Kidney (tissue), 22 donors: ENCODE measurements around the gene TMEM182. TPM values are rescaled to one million over a fixed set of nuclear protein-coding genes. Genes with fewer than 3 reads are reported as not detected.
A peak's percentile ranks its signal among the peaks of the same experiment; 100 is the strongest.

ENCODE experiments used
- DNase-seq, 5 donors: peaks; one replicate each; pipeline ENCODE4 v3.0.0-alpha.2; 2013 to 2020
- FAIRE-seq: peaks from 2 replicates; lab custom pipeline; 2012; peaks lifted over from hg19 to GRCh38; lab: Jason Lieb, UNC
- H3K27ac ChIP-seq, 2 donors: one replicate each; pipeline ENCODE4 v1.7.0; 2013; ENCODE audit warnings: low read depth in 2 of 2, low read length in 2 of 2, inconsistent platforms in 1 of 2
- H3K27me3 ChIP-seq: one replicate; pipeline ENCODE4 v1.7.1; 2013; ENCODE audit warnings: low read length, inconsistent platforms; ENCODE audit not compliant: control insufficient read depth, insufficient read depth
- H3K36me3 ChIP-seq, 3 donors: one replicate each; pipeline versions ENCODE4 v1.7.0 to v1.7.1; 2013; ENCODE audit warnings: low read length in 3 of 3, control low read depth in 1 of 3, inconsistent platforms in 1 of 3; ENCODE audit not compliant: insufficient read depth in 3 of 3, control insufficient read depth in 2 of 3
- H3K4me1 ChIP-seq, 3 donors: one replicate each; pipeline versions ENCODE4 v1.7.0 to v1.7.1; 2013; ENCODE audit warnings: low read length in 3 of 3, inconsistent platforms in 1 of 3, low read depth in 1 of 3; ENCODE audit not compliant: control insufficient read depth in 2 of 3, insufficient read depth in 2 of 3
- H3K4me3 ChIP-seq, 3 donors: one replicate each; pipeline versions ENCODE4 v1.7.0 to v1.8.1; 2013; ENCODE audit warnings: low read length in 3 of 3, control low read depth in 1 of 3, inconsistent platforms in 1 of 3
- H3K9ac ChIP-seq, 3 donors: one replicate each; pipeline versions ENCODE4 v1.7.0 to v1.7.1; 2013; ENCODE audit warnings: low read length in 3 of 3, control low read depth in 1 of 3, inconsistent platforms in 1 of 3
- H3K9me3 ChIP-seq, 3 donors: one replicate each; pipeline versions ENCODE4 v1.7.0 to v1.7.1; 2013; ENCODE audit warnings: low read length in 3 of 3, control low read depth in 1 of 3, inconsistent platforms in 1 of 3; ENCODE audit not compliant: control insufficient read depth in 2 of 3, insufficient read depth in 1 of 3
- CTCF ChIP-seq: IDR thresholded peaks from 3 replicates; pipeline ENCODE4 v1.5.1; 2012; ENCODE audit warnings: mild to moderate bottlenecking, moderate library complexity, borderline replicate concordance; ENCODE audit not compliant: insufficient read depth; ENCODE audit errors: extremely low read depth
- intact Hi-C: fragments of 100-400 bp; cut with DNase I; formaldehyde crosslinking; loops from one replicate; pipeline ENCODE4 v1.11.1; 2022
- long read RNA-seq, 10 donors: library from polyadenylated mRNA in 1 of 10; unstranded in 1 of 10; transcript quantifications; one replicate each; pipeline ENCODE4 v2.0.0 and lab custom pipeline, GENCODE V29; 2021 to 2026
- polyA plus RNA-seq: library from polyadenylated mRNA; stranded (reverse); fragments of 350-450 nt; fragmentation: Illumina TruSeq; extraction: RNeasy Lipid Tissue Mini Kit (QIAGEN cat#74804); gene quantifications from one replicate; pipeline ENCODE4 v1.2.3, GENCODE V29; 2014; ENCODE audit warnings: low read depth, low replicate concordance; ENCODE audit not compliant: insufficient read depth
- total RNA-seq: library from RNA; stranded (reverse); fragmentation: NEBNext Ultra II Directional; extraction: Animal tissue kit (Norgen Biotek cat#: 25700); gene quantifications from one replicate; pipeline ENCODE4 v1.2.1, GENCODE V29; 2021
- donor health status: control.
- donor health status: control.
- donor health status: control.
- donor health status: control.
- donor health status: control.
- donor health status: DM: yes; HTN: yes; CAD: no.
- donor health status: Normal renal cell carcinoma (clear cell type).

TMEM182 gene
- total RNA-seq (6.5 TPM), polyA plus RNA-seq (4.2 TPM)
- long read RNA-seq, donor 1, partial matches to known transcripts = 0 of 1 reads
- long read RNA-seq, donor 1, other reads (novel, unspliced or antisense) = 0 of 1 reads
- long read RNA-seq, donor 2, partial matches to known transcripts = 0 of 4 reads
- long read RNA-seq, donor 2, other reads (novel, unspliced or antisense) = 0 of 4 reads
- long read RNA-seq, donor 3, partial matches to known transcripts = 0 of 5 reads
- long read RNA-seq, donor 3, other reads (novel, unspliced or antisense) = 0 of 5 reads
- long read RNA-seq, donor 4, partial matches to known transcripts = 0 of 3 reads
- long read RNA-seq, donor 4, other reads (novel, unspliced or antisense) = 0 of 3 reads
- long read RNA-seq, donor 5 = 0 reads
- long read RNA-seq, donor 6, partial matches to known transcripts = 0 of 10 reads
- long read RNA-seq, donor 6, other reads (novel, unspliced or antisense) = 0 of 10 reads
- long read RNA-seq, donor 7, transcript TMEM182-202 (5 exons, 3,112 nt) = major isoform, 7 of 10 reads
- long read RNA-seq, donor 7, partial matches to known transcripts = 0 of 10 reads
- long read RNA-seq, donor 7, other reads (novel, unspliced or antisense) = 1 of 10 reads
- long read RNA-seq, donor 8, partial matches to known transcripts = 0 of 2 reads
- long read RNA-seq, donor 8, other reads (novel, unspliced or antisense) = 0 of 2 reads
- long read RNA-seq, donor 9 = 0 reads
- long read RNA-seq, donor 10, partial matches to known transcripts = 0 of 1 reads
- long read RNA-seq, donor 10, other reads (novel, unspliced or antisense) = 0 of 1 reads

- no peak within 1 kb of the TSS for H3K9ac ChIP-seq
- no peak for TF ChIP-seq CTCF
- no peaks in the 10 kb centered on the region for H3K36me3 ChIP-seq
- no peak within 1 kb of the TSS for H3K27ac ChIP-seq
- no peaks in the 10 kb centered on the region for H3K4me1 ChIP-seq
- intact Hi-C loops = no loop called here
- no peaks in the 10 kb centered on the region for H3K9me3 ChIP-seq
- H3K27me3 ChIP-seq = no peaks in the 10 kb centered on the region
- no peak within 1 kb of the TSS for H3K4me3 ChIP-seq
- no peak for FAIRE-seq
- DNase-seq = peak in 1 of 5 donors; percentile 62
Observed at GRCh38 chr2:102761763-102762162, at the start of gene TMEM182. Gene TMEM182, plus strand, starts transcription at chr2:102762031. Its CDS starts 187 bp downstream, at chr2:102762218.

- H3K27ac ChIP-seq = no peak overlapping the region
- no peaks in the 10 kb centered on the region for H3K9me3 ChIP-seq
- intact Hi-C loops = no loop called here
- TF ChIP-seq CTCF = no peak
- FAIRE-seq (no peak), DNase-seq (no peak)
- no peak overlapping the region for H3K9ac ChIP-seq
- no peak overlapping the region for H3K4me3 ChIP-seq
- no peaks in the 10 kb centered on the region for H3K27me3 ChIP-seq
- H3K4me1 ChIP-seq = no peaks in the 10 kb centered on the region
- peaks cover 2 to 31% (median 13%) of the 10 kb centered on the region in 3 donors for H3K36me3 ChIP-seq
Observed at GRCh38 chr2:102717308-102718018, 44.4 kb upstream of the TMEM182 start.

- Histone ChIP-seq H3K4me1 (no peaks in the 10 kb centered on the region), H3K9ac (no peak overlapping the region), H3K36me3 (peaks cover 2 to 31% (median 13%) of the 10 kb centered on the region in 3 donors), H3K4me3 (no peak overlapping the region), H3K27me3 (no peaks in the 10 kb centered on the region), H3K27ac (no peak overlapping the region), H3K9me3 (no peaks in the 10 kb centered on the region)
- DNase-seq = no peak
- intact Hi-C loops = no loop called here
- FAIRE-seq = no peak
- TF ChIP-seq CTCF = no peak
Observed at GRCh38 chr2:102718387-102719316, 43.2 kb upstream of the TMEM182 start.
